H1 (cell line): ENCODE data around the gene TLE1. TPM values are rescaled to one million over a fixed set of nuclear protein-coding genes. Genes with fewer than 3 reads are reported as not detected.

Experiments
- ATF3 ChIP-seq: IDR thresholded peaks from 2 replicates; pipeline ENCODE4 v1.6.1; 2011; ENCODE audit warnings: low read depth, mild to moderate bottlenecking, low read length; ENCODE audit not compliant: insufficient read depth
- E2F6 ChIP-seq: IDR thresholded peaks from 2 replicates; pipeline ENCODE4 v1.6.1; 2012; ENCODE audit warnings: inconsistent platforms
- HDAC2 ChIP-seq, 2 experiments: fragments of 300-600 bp in 1 of 2; sonication (generic) in 1 of 2; IDR thresholded peaks; 2 replicates each; pipeline ENCODE4 v1.6.1; 2011 to 2012; ENCODE audit warnings: low read depth in 2 of 2, low read length in 2 of 2, mild to moderate bottlenecking in 2 of 2, moderate library complexity in 2 of 2, borderline replicate concordance in 1 of 2, inconsistent platforms in 1 of 2
- NANOG ChIP-seq: IDR thresholded peaks from 2 replicates; pipeline ENCODE4 v1.6.1; 2011; ENCODE audit warnings: low read length, low read depth, mild to moderate bottlenecking, inconsistent platforms; ENCODE audit not compliant: insufficient read depth, poor library complexity, severe bottlenecking
- RAD21 ChIP-seq, 2 experiments: IDR thresholded peaks in 1 of 2; conservative IDR thresholded peaks in 1 of 2; 2 replicates each; pipeline ENCODE4 v1.6.1; 2011; ENCODE audit warnings: low read depth in 2 of 2, low read length in 2 of 2, improper control_type of control experiment in 1 of 2, inconsistent platforms in 1 of 2, mild to moderate bottlenecking in 1 of 2, moderate library complexity in 1 of 2
- SP4 ChIP-seq: IDR thresholded peaks from 2 replicates; pipeline ENCODE4 v1.6.1; 2012; ENCODE audit warnings: low read length, inconsistent platforms
- SRF ChIP-seq: IDR thresholded peaks from 2 replicates; pipeline ENCODE4 v1.6.1; 2011; ENCODE audit warnings: mild to moderate bottlenecking, low read depth, low read length, moderate library complexity
- SUZ12 ChIP-seq: fragments of 200-600 bp; sonication (generic); IDR thresholded peaks from 2 replicates; pipeline ENCODE4 v1.6.1; 2012; ENCODE audit warnings: mild to moderate bottlenecking, inconsistent platforms, low read length, moderate library complexity, mixed read lengths
- polyA plus RNA-seq, 7 experiments: library from polyadenylated mRNA; depleted of rRNA in 3 of 7; stranded (reverse) in 5 of 7; unstranded in 2 of 7; fragments of >200 nt in 5 of 7; fragments of 200-250 nt in 2 of 7; gene quantifications; 1 replicate in 5 of 7; 2 replicates in 1 of 7; 4 replicates in 1 of 7; pipeline versions ENCODE4 v1.2.1 to v1.2.3, GENCODE V29; 2011 to 2013; ENCODE audit warnings: missing spikeins in 2 of 7, mixed read lengths in 2 of 7
- total RNA-seq: library from RNA; stranded (reverse); fragmentation: NEBNext Ultra II Directional; extraction: Animal tissue kit (Norgen Biotek cat#: 25700); gene quantifications from 2 replicates; pipeline ENCODE4 v1.2.1, GENCODE V29; 2021

Gene TLE1
- total and polyA plus RNA-seq, 2 of the 8 experiments (the other 6 are each of a cell fraction or from before 2014, with no cell fraction given): 81.8 to 91.6 TPM

- no peak for TF ChIP-seq SUZ12
- no peak for TF ChIP-seq SRF
- TF ChIP-seq RAD21 (IDR thresholded peaks at IDR 0.05 in 1 of 2, conservative IDR thresholded peaks at IDR 0.05 in 1 of 2; ENCODE audit: low read depth in 2 of 2, low read length in 2 of 2): no peak
- no peak for TF ChIP-seq NANOG
- TF ChIP-seq SP4: no peak
- no peak for TF ChIP-seq ATF3
- no peak for TF ChIP-seq E2F6
- TF ChIP-seq HDAC2 (IDR thresholded peaks at IDR 0.05; ENCODE audit: borderline replicate concordance in 1 of 2, low read depth in 2 of 2, low read length in 2 of 2): no peak
Measured at GRCh38 chr9:81683238-81683637, 6.1 kb downstream of the TLE1 start (continued).
